Suprapubic skin (tissue), 4 donors: ENCODE measurements around the gene IST1.

Experiments used
- CTCF ChIP-seq, 2 donors: fragments of 200-600 bp in 1 of 2; fragments of 450-650 bp in 1 of 2; sonication (generic) in 1 of 2; IDR thresholded peaks; one replicate each; pipeline ENCODE4 v1.5.1; 2016 to 2019; ENCODE audit warnings: antibody characterized with exemption in 2 of 2, mild to moderate bottlenecking in 1 of 2, moderate library complexity in 1 of 2
- POLR2A ChIP-seq, 2 donors: fragments of 450-650 bp; IDR thresholded peaks; one replicate each; pipeline ENCODE4 v1.6.1; 2017; ENCODE audit warnings: antibody characterized with exemption in 2 of 2, mild to moderate bottlenecking in 2 of 2, moderate library complexity in 2 of 2
- POLR2AphosphoS5 ChIP-seq, 3 donors: sonication (generic); formaldehyde crosslinking; IDR thresholded peaks; one replicate each; pipeline ENCODE4 v1.6.1; 2017; ENCODE audit warnings: antibody characterized with exemption in 3 of 3

GRCh38 chr16:71917900-71918299 lies 22.6 kb downstream of the IST1 start:
- no peak for TF ChIP-seq CTCF (IDR thresholded peaks at IDR 0.05)
- no peak for TF ChIP-seq POLR2AphosphoS5 (IDR thresholded peaks at IDR 0.05)
- no peak for TF ChIP-seq POLR2A (IDR thresholded peaks at IDR 0.05)
